H54 (cell line): ENCODE measurements around the gene FGF2.
"Not testable (repeated sequence)": the region's sequence is repeated elsewhere in the genome, so short reads cannot be mapped to it uniquely, and the experiment has no call there.

ENCODE experiments used
- DNase-seq: peaks from one replicate; pipeline ENCODE4 v3.0.0; 2011; ENCODE audit warnings: low spot score, mixed read lengths; ENCODE audit not compliant: insufficient read length
- FAIRE-seq: peaks from 3 replicates; lab custom pipeline; 2011; peaks lifted over from hg19 to GRCh38; lab: Jason Lieb, UNC
- POLR2A ChIP-seq: IDR thresholded peaks from 2 replicates; pipeline ENCODE4 v1.6.1; 2011; ENCODE audit warnings: low read depth, mild to moderate bottlenecking, low read length

Gene FGF2

GRCh38 chr4:122797405-122798094 is 29.1 kb upstream of the FGF2 start:
- TF ChIP-seq POLR2A, result no peak
- DNase-seq (no peak), FAIRE-seq (no peak)

GRCh38 chr4:122798101-122798500 is 28.5 kb upstream of the FGF2 start:
- DNase-seq (peak; percentile 32), FAIRE-seq (peak; percentile 92)
- no peak for TF ChIP-seq POLR2A

GRCh38 chr4:122798917-122799316 is 27.7 kb upstream of the FGF2 start:
- FAIRE-seq (no peak), DNase-seq (no peak)
- no peak for TF ChIP-seq POLR2A

GRCh38 chr4:122803788-122804208 is 22.8 kb upstream of the FGF2 start:
- no peak for TF ChIP-seq POLR2A
- no peak for DNase-seq
- no peak for FAIRE-seq

- FAIRE-seq (no peak), DNase-seq (no peak)
- TF ChIP-seq POLR2A, result no peak
These were observed 19.5 kb upstream of the FGF2 start for GRCh38 chr4:122806981-122807679.

- no peak for FAIRE-seq
- no peak for DNase-seq
- no peak for TF ChIP-seq POLR2A
These were observed 16.0 kb upstream of the FGF2 start for GRCh38 chr4:122810669-122811068.

- not testable (repeated sequence) for FAIRE-seq
These were observed 14.8 kb upstream of the FGF2 start for GRCh38 chr4:122811781-122812180.

GRCh38 chr4:122812823-122813222 is 13.8 kb upstream of the FGF2 start:
- not testable (repeated sequence) for FAIRE-seq, DNase-seq

More at GRCh38 chr4:122811781-122812180, 14.8 kb upstream of the FGF2 start:
- DNase-seq, result not testable (repeated sequence)

- FAIRE-seq (no peak), DNase-seq (no peak)
These were observed 12.2 kb upstream of the FGF2 start for GRCh38 chr4:122814426-122814825.

GRCh38 chr4:122815248-122815647 is 11.4 kb upstream of the FGF2 start:
- no peak for DNase-seq
- no peak for FAIRE-seq
- no peak for TF ChIP-seq POLR2A

More at GRCh38 chr4:122814426-122814825, 12.2 kb upstream of the FGF2 start:
- no peak for TF ChIP-seq POLR2A

GRCh38 chr4:122816476-122816875 is 10.2 kb upstream of the FGF2 start:
- FAIRE-seq, result no peak
- no peak for TF ChIP-seq POLR2A
- DNase-seq, result no peak

- FAIRE-seq, result peak; percentile 45
- TF ChIP-seq POLR2A, result no peak
- DNase-seq, result no peak
These were observed 6.8 kb upstream of the FGF2 start for GRCh38 chr4:122819708-122820449.

GRCh38 chr4:122821092-122821491 is 5.5 kb upstream of the FGF2 start:
- DNase-seq, result no peak
- no peak for FAIRE-seq
- no peak for TF ChIP-seq POLR2A

- DNase-seq (no peak), FAIRE-seq (no peak)
- no peak for TF ChIP-seq POLR2A
These were observed 4.2 kb upstream of the FGF2 start for GRCh38 chr4:122822466-122822865.

- DNase-seq (no peak), FAIRE-seq (no peak)
- TF ChIP-seq POLR2A, result no peak
These were observed 3.2 kb upstream of the FGF2 start for GRCh38 chr4:122823476-122823875.
